ENCODE results near the gene ASB11.

The ASB11 gene

GRCh38 chrX:15335135-15336022 is 19.9 kb upstream of the ASB11 start, which contains the start of gene PIGA:
Gene PIGA, minus strand, starts transcription at chrX:15335523. Its CDS starts 3,593 bp downstream, at chrX:15331930.
- Histone ChIP-seq H3K79me2 (ENCODE audit: insufficient read depth, low read length) (peaks cover 28% of the 10 kb centered on the region), H3K27me3 (ENCODE audit: insufficient read depth, low read length, poor library complexity) (no peaks in the 10 kb centered on the region), H2AFZ (ENCODE audit: low read depth, low read length) (peak within 1 kb of the TSS; percentile 77), H3K4me2 (ENCODE audit: insufficient read depth, low read length) (peak within 1 kb of the TSS; percentile 91), H4K20me1 (ENCODE audit: insufficient read depth, low read length) (no peaks in the 10 kb centered on the region; the same call in 1 of the 2 replicates), H3K27ac (ENCODE audit: low read length) (peak within 1 kb of the TSS; percentile 83), H3K4me3 (ENCODE audit: low read depth in 1 of 2, low read length in 2 of 2) (peak within 1 kb of the TSS; percentile 36 to 68), H3K9me3 (ENCODE audit: insufficient read depth, low read length, severe bottlenecking) (no peaks in the 10 kb centered on the region), H3K4me1 (ENCODE audit: insufficient read depth, low read length) (peaks cover 19% of the 10 kb centered on the region), H3K36me3 (ENCODE audit: insufficient read depth, low read length) (peaks cover 19% of the 10 kb centered on the region), H3K9ac (ENCODE audit: low read depth, low read length) (peak within 1 kb of the TSS; percentile 73)
- DNase-seq (peak; percentile 92), ATAC-seq (ENCODE audit: insufficient read depth, low read depth) (peak; percentile 93)
- no peak for TF ChIP-seq CTCF (IDR thresholded peaks at IDR 0.05; ENCODE audit: borderline replicate concordance, extremely low read depth, low read length, poor library complexity, severe bottlenecking)
- no peak for TF ChIP-seq EZH2 (IDR thresholded peaks at IDR 0.05; ENCODE audit: borderline replicate concordance, low read depth, low read length, severe bottlenecking)

GRCh38 chrX:15334561-15334960 is 19.1 kb upstream of the ASB11 start:
- Histone ChIP-seq H3K9ac (ENCODE audit: low read depth, low read length) (peak overlapping the region; percentile 73), H3K27me3 (ENCODE audit: insufficient read depth, low read length, poor library complexity) (no peaks in the 10 kb centered on the region), H3K4me3 (ENCODE audit: low read depth in 1 of 2, low read length in 2 of 2) (peak overlapping the region; percentile 36 to 68), H4K20me1 (ENCODE audit: insufficient read depth, low read length) (no peaks in the 10 kb centered on the region; the same call in 1 of the 2 replicates), H3K36me3 (ENCODE audit: insufficient read depth, low read length) (peaks cover 22% of the 10 kb centered on the region), H2AFZ (ENCODE audit: low read depth, low read length) (peak overlapping the region; percentile 73), H3K9me3 (ENCODE audit: insufficient read depth, low read length, severe bottlenecking) (no peaks in the 10 kb centered on the region), H3K27ac (ENCODE audit: low read length) (peak overlapping the region; percentile 83), H3K4me1 (ENCODE audit: insufficient read depth, low read length) (peaks cover 19% of the 10 kb centered on the region), H3K4me2 (ENCODE audit: insufficient read depth, low read length) (peak overlapping the region; percentile 61), H3K79me2 (ENCODE audit: insufficient read depth, low read length) (peaks cover 28% of the 10 kb centered on the region)
- no peak for TF ChIP-seq CTCF (IDR thresholded peaks at IDR 0.05; ENCODE audit: borderline replicate concordance, extremely low read depth, low read length, poor library complexity, severe bottlenecking)
- no peak for TF ChIP-seq EZH2 (IDR thresholded peaks at IDR 0.05; ENCODE audit: borderline replicate concordance, low read depth, low read length, severe bottlenecking)
- DNase-seq (peak; percentile 11), ATAC-seq (ENCODE audit: insufficient read depth, low read depth) (no peak)

DNA sequence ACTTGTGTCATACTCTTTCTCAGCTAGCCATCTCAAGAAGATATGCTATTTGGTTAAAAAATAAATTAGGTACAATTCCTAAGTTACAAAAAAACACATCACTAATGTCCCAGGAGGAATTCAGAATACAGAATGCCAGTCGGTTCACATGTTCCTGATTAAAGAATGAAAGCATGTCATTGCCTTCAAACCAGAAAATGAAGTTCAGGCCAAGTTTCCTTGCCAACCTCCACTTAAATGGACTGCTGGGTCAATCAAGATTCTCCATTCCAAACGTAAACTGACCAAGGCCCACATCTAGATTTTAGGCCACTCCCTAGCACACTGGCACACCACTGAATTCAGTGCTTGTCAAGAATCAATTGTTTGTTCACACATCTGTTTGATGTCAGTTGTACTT is 13.4 kb upstream of the ASB11 start:
- no peak overlapping the region for H3K4me2 ChIP-seq (ENCODE audit: insufficient read depth, low read length)
- ATAC-seq (ENCODE audit: insufficient read depth, low read depth) (no peak), DNase-seq (no peak)
- no peak overlapping the region for H3K27ac ChIP-seq (ENCODE audit: low read length)
- no peaks in the 10 kb centered on the region; the same call in 1 of the 2 replicates for H4K20me1 ChIP-seq (ENCODE audit: insufficient read depth, low read length)
- no peak overlapping the region for H2AFZ ChIP-seq (ENCODE audit: low read depth, low read length)
- H3K4me3 ChIP-seq (ENCODE audit: low read depth in 1 of 2, low read length in 2 of 2), result no peak overlapping the region
- H3K27me3 ChIP-seq (ENCODE audit: insufficient read depth, low read length, poor library complexity), result no peaks in the 10 kb centered on the region
- H3K4me1 ChIP-seq (ENCODE audit: insufficient read depth, low read length), result peaks cover 4% of the 10 kb centered on the region; the same call in 1 of the 2 replicates
- H3K79me2 ChIP-seq (ENCODE audit: insufficient read depth, low read length), result peaks cover 14% of the 10 kb centered on the region
- peaks cover 35% of the 10 kb centered on the region for H3K36me3 ChIP-seq (ENCODE audit: insufficient read depth, low read length)
- no peaks in the 10 kb centered on the region for H3K9me3 ChIP-seq (ENCODE audit: insufficient read depth, low read length, severe bottlenecking)
- TF ChIP-seq EZH2 (IDR thresholded peaks at IDR 0.05; ENCODE audit: borderline replicate concordance, low read depth, low read length, severe bottlenecking) (no peak), CTCF (IDR thresholded peaks at IDR 0.05; ENCODE audit: borderline replicate concordance, extremely low read depth, low read length, poor library complexity, severe bottlenecking) (no peak)
- H3K9ac ChIP-seq (ENCODE audit: low read depth, low read length), result no peak overlapping the region
